Caco-2 (cell line): Measurements from ENCODE around the gene FBXO31. TPM values are rescaled to one million over a fixed set of nuclear protein-coding genes. Genes with fewer than 3 reads are reported as not detected.

Experiments
- BruUV-seq: library from RNA; stranded (reverse); fragments of 400-500 nt; replicated peaks from 2 replicates; lab custom pipeline; 2021; lab: Mats Ljungman, UMichigan
- CTCF ChIA-PET: fragments of 300-600 bp; sonication (Branson Sonifier 250); formaldehyde crosslinking; loops from one replicate; lab custom pipeline; 2022; ENCODE audit warnings: antibody characterized with exemption; lab: Charles Lee
- POLR2A ChIA-PET: fragments of 300-600 bp; sonication (Branson Sonifier 250); formaldehyde crosslinking; loops from one replicate; lab custom pipeline; 2022; ENCODE audit warnings: antibody characterized with exemption; lab: Charles Lee
- DNase-seq, 2 experiments: peaks; one replicate each; pipeline versions ENCODE4 v3.0.0 to v3.0.0-alpha.2; 2020 to 2022
- H3K27me3 ChIP-seq: replicated peaks from 2 replicates; pipeline ENCODE4 v1.6.0; 2011; ENCODE audit warnings: low read length; ENCODE audit not compliant: control insufficient read depth, insufficient read depth
- H3K36me3 ChIP-seq: 2 replicates; pipeline ENCODE4 v1.5.1; 2011; ENCODE audit warnings: low read length; ENCODE audit not compliant: control insufficient read depth, insufficient read depth
- H3K4me1 ChIP-seq: fragments of 250-450 bp; sonication (Bioruptor Pico); 2 replicates; pipeline ENCODE4 v1.5.1; 2020; ENCODE audit warnings: mild to moderate bottlenecking
- H3K4me3 ChIP-seq: 2 replicates; pipeline ENCODE4 v1.5.1; 2011; ENCODE audit warnings: low read depth, mild to moderate bottlenecking, control low read depth, low read length
- H3K9me3 ChIP-seq: fragments of 250-450 bp; sonication (Bioruptor Pico); 2 replicates; pipeline ENCODE4 v1.5.1; 2020; ENCODE audit warnings: mild to moderate bottlenecking, moderate library complexity
- H3K27ac Mint-ChIP-seq: one replicate; pipeline ENCODE4 v1.8.0; 2022; ENCODE audit warnings: mixed read lengths; ENCODE audit not compliant: unreplicated experiment
- H3K27me3 Mint-ChIP-seq: one replicate; pipeline ENCODE4 v1.8.0; 2022; ENCODE audit warnings: mixed read lengths; ENCODE audit not compliant: insufficient read depth, unreplicated experiment
- H3K36me3 Mint-ChIP-seq: one replicate; pipeline ENCODE4 v1.8.0; 2022; ENCODE audit warnings: mild to moderate bottlenecking, mixed read lengths; ENCODE audit not compliant: insufficient read depth, unreplicated experiment
- H3K4me1 Mint-ChIP-seq: one replicate; pipeline ENCODE4 v1.8.0; 2022; ENCODE audit warnings: low read depth, mixed read lengths; ENCODE audit not compliant: unreplicated experiment
- H3K4me3 Mint-ChIP-seq: one replicate; pipeline ENCODE4 v1.8.0; 2022; ENCODE audit warnings: mild to moderate bottlenecking, moderate library complexity, mixed read lengths; ENCODE audit not compliant: unreplicated experiment
- H3K9me3 Mint-ChIP-seq: one replicate; pipeline ENCODE4 v1.8.0; 2022; ENCODE audit warnings: mixed read lengths; ENCODE audit not compliant: unreplicated experiment
- intact Hi-C: fragments of 100-400 bp; cut with micrococcal nuclease; formaldehyde crosslinking; loops from one replicate; pipeline ENCODE4 v1.10.0; 2022; ENCODE audit not compliant: unreplicated experiment
- total RNA-seq: library from RNA; stranded (reverse); gene quantifications from 2 replicates; pipeline ENCODE4 v1.2.3, GENCODE V29; 2022
- TF ChIP-seq, protein P1 (sequence below), 2 experiments: fragments of 200-600 bp in 1 of 2; IDR thresholded peaks; 1 replicate in 1 of 2; 2 replicates in 1 of 2; pipeline versions ENCODE4 v1.5.1 to v1.8.0; 2011 to 2022; ENCODE audit warnings: antibody characterized with exemption in 1 of 2, control low read depth in 1 of 2, inconsistent platforms in 1 of 2, low read depth in 1 of 2, low read length in 1 of 2, mild to moderate bottlenecking in 1 of 2, moderate library complexity in 1 of 2; ENCODE audit not compliant: insufficient read depth in 1 of 2, severe bottlenecking in 1 of 2, unreplicated experiment in 1 of 2

FBXO31 gene
- total RNA-seq, 1 experiment from 2014 or later, result 55.6 TPM

DNA sequence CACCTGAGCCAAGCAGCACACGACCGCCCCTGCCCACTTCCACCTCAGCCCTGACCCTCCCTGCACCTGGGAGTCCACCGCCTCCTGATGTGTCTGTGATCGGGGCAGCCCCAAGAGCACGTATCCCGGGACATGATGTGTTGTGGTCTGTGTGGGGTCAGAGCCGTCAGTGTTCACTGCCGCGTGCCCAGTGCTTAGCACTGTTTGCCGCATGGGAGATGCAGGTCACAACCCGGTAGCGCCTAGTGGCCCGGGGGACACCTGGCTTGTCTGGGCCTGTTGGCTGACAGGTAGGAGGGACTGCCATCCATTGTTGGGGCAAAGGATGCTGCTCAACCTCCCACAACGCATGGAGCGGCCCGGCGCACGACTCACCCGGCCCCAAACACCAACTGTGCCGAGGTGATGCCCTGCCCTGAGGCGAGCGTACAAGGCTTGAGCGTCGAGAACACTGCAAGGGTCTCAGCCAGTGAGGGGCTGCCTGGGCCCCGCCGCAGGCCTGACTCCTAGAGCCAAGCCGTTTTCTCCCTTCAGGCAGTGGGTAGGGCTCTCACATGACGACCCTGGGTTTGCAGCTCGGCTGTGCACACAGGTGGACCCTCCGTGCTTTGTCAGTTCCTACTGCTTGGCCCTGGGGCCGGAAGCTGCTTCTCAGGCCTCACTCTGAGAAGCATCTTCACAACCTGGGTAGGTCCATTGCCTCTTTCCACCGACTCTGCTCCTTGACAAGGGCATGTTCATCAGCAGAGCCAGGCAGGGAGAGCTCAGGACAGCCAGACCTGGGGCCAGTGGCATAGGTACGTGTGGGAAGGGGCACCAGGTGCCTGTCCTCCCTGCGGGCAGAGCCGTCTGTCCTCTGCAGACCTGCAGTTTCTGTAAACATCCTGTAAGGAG, 60.5 kb downstream of the FBXO31 start:
- Histone ChIP-seq H3K36me3 (peaks cover 2% of the 10 kb centered on the region), H3K4me3 (no peak overlapping the region), H3K27me3 (no peaks in the 10 kb centered on the region), H3K9me3 (no peaks in the 10 kb centered on the region), H3K4me1 (peaks cover 6% of the 10 kb centered on the region)
- intact Hi-C loops, result no loop called here
- BruUV-seq, result no TSS peak
- Mint-ChIP-seq H3K4me1 (peaks cover 7% of the 10 kb centered on the region), H3K9me3 (no peaks in the 10 kb centered on the region), H3K27me3 (no peaks in the 10 kb centered on the region), H3K27ac (no peak overlapping the region), H3K36me3 (peaks cover 61% of the 10 kb centered on the region), H3K4me3 (no peak overlapping the region)
- ChIA-PET POLR2A (no interaction called here), CTCF (interaction anchor here (1.0 kb wide), 1 partner anchor 61 kb away, joined by 3 read pairs; the partner anchor contains the start of gene FBXO31)
- TF ChIP-seq, protein P1, sequence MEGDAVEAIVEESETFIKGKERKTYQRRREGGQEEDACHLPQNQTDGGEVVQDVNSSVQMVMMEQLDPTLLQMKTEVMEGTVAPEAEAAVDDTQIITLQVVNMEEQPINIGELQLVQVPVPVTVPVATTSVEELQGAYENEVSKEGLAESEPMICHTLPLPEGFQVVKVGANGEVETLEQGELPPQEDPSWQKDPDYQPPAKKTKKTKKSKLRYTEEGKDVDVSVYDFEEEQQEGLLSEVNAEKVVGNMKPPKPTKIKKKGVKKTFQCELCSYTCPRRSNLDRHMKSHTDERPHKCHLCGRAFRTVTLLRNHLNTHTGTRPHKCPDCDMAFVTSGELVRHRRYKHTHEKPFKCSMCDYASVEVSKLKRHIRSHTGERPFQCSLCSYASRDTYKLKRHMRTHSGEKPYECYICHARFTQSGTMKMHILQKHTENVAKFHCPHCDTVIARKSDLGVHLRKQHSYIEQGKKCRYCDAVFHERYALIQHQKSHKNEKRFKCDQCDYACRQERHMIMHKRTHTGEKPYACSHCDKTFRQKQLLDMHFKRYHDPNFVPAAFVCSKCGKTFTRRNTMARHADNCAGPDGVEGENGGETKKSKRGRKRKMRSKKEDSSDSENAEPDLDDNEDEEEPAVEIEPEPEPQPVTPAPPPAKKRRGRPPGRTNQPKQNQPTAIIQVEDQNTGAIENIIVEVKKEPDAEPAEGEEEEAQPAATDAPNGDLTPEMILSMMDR (IDR thresholded peaks at IDR 0.05; ENCODE audit: insufficient read depth in 1 of 2, low read depth in 1 of 2, low read length in 1 of 2, severe bottlenecking in 1 of 2, unreplicated experiment in 1 of 2), result no peak
- DNase-seq, result no peak

DNA sequence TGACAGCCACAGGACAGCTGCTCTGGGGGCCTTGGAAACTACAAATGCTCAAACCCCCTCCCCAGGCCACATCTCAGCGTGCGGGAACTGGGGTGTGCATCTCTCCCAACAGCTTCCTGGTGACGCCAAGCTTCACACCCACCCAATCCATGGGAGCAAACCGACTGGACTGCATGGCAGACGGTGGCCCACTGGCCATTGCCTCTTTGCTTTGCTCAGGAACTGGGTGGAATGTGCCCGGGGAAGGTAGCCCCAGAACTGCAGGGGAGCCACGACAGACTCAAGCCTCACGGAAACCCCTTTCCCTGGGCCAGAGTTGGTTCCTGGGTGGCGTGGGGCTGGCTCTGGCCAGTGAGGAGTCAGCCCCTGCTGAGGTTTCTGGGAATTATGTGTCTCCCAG, 61.2 kb downstream of the FBXO31 start:
- no TSS peak for BruUV-seq
- peaks cover 7% of the 10 kb centered on the region for H3K4me1 Mint-ChIP-seq
- intact Hi-C loops, result no loop called here
- no peak overlapping the region for H3K27ac Mint-ChIP-seq
- H3K27me3 Mint-ChIP-seq, result no peaks in the 10 kb centered on the region
- no peaks in the 10 kb centered on the region for H3K9me3 ChIP-seq
- DNase-seq, result no peak
- no peaks in the 10 kb centered on the region for H3K9me3 Mint-ChIP-seq
- H3K4me3 Mint-ChIP-seq, result no peak overlapping the region
- ChIA-PET POLR2A (no interaction called here), CTCF (interaction anchor here (1.1 kb wide), 1 partner anchor 72 kb away, joined by 6 read pairs; no protein-coding TSS in a partner anchor)
- H3K36me3 ChIP-seq, result peaks cover 2% of the 10 kb centered on the region
- H3K4me1 ChIP-seq, result peaks cover 6% of the 10 kb centered on the region
- H3K36me3 Mint-ChIP-seq, result peaks cover 68% of the 10 kb centered on the region
- H3K4me3 ChIP-seq, result no peak overlapping the region
- H3K27me3 ChIP-seq, result no peaks in the 10 kb centered on the region
- TF ChIP-seq, protein P1 (IDR thresholded peaks at IDR 0.05; ENCODE audit: insufficient read depth in 1 of 2, low read depth in 1 of 2, low read length in 1 of 2, severe bottlenecking in 1 of 2, unreplicated experiment in 1 of 2), result no peak

DNA sequence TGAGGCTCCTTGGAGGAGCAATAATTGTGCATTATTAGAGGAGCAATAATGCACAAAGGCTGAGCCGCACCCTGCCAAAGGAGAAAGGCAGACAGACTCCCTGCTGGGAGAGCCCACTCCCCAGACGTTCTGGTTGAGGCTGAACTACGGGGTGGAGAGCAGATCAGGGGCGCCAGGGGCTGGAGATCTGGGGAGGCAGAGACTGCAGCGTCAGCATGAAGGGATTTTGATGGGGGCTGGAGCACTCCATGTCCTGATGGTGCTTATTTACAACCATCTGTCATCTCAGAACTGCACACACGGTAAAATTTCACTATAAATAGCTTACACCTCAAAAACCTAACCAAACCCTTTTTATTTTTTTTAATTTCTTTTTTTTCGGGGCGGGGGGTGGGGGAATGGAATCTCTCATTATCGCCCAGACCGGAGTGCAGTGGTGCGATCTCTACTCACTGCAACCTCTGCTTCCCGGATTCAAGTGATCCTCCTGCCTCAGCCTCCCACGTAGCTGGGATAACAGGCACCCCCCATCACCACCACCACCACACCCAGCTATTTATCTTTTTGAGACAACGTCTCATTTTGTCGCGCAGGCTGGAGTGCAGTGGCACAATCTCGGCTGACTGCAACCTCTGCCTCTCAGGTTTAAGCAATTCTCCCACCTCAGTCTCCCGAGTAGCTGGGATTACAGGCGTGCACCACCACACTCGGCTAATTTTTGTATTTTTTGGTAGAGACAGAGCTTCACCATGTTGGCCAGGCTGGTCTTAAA, 62.1 kb downstream of the FBXO31 start:
- Histone ChIP-seq H3K27me3 (no peaks in the 10 kb centered on the region), H3K9me3 (no peaks in the 10 kb centered on the region), H3K36me3 (peaks cover 2% of the 10 kb centered on the region; the same call in 1 of the 2 replicates), H3K4me1 (peaks cover 6% of the 10 kb centered on the region), H3K4me3 (no peak overlapping the region)
- TF ChIP-seq, protein P1 (IDR thresholded peaks at IDR 0.05; ENCODE audit: insufficient read depth in 1 of 2, low read depth in 1 of 2, low read length in 1 of 2, severe bottlenecking in 1 of 2, unreplicated experiment in 1 of 2), result no peak
- Mint-ChIP-seq H3K4me1 (peaks cover 7% of the 10 kb centered on the region), H3K36me3 (peaks cover 67% of the 10 kb centered on the region), H3K27me3 (no peaks in the 10 kb centered on the region), H3K9me3 (no peaks in the 10 kb centered on the region), H3K27ac (no peak overlapping the region), H3K4me3 (no peak overlapping the region)
- no peak for DNase-seq
- POLR2A ChIA-PET, result interaction anchor here (1.1 kb wide), 1 partner anchor 34 kb away, joined by 4 read pairs; no protein-coding TSS in a partner anchor
- CTCF ChIA-PET, result interaction anchor here (1.1 kb wide), 1 partner anchor 73 kb away, joined by 6 read pairs; no protein-coding TSS in a partner anchor
- no TSS peak for BruUV-seq
- intact Hi-C loops, result no loop called here
